RKO (cell line): ENCODE data around the gene MAP3K12.
"Not testable (repeated sequence)": the region's sequence is repeated elsewhere in the genome, so short reads cannot be mapped to it uniquely, and the experiment has no call there.

Experiments used
- DNase-seq: peaks from one replicate; pipeline ENCODE4 v3.0.0-alpha.2; 2016; ENCODE audit warnings: low spot score

MAP3K12 gene

DNA sequence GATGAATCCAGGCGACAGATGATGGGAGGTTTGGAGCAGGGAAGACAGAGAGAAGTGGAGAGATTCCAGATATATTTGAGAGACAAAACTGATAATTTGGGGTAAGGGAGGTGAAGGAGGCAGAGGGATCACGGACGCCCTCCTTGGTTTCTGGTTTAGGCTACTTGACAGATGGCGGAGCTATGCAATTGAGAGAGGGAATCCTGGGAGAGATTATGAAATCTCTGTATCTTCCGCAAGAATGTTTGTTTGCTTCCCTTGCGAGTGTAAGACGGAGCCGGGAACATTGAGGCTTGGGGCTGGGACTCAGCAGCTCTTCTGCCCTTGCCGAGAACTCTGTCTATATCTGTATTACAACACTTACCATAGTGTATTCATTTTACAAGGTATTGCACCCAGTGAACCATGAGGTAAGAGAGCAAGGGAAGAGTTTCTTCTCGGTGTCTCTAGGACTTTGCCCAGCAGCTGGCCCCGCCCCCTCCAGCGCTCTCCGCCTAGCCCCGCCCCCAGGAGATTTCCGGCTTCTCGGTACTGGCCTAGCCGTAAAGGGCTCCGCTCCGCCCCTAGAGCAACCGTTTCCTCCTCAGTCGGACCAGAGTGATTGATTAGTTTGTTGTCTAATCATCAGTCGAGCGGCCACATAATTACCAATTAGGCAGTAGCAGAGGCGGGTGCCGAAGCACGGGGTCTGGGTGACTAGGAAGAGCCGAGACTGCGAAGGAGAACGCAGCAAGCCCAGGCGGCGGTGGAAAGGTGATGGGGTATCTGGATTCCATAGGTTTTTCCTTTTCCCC, 58.0 kb downstream of the MAP3K12 start, which contains the start of gene PRR13:
Gene PRR13, plus strand, starts transcription at position 695 of the 794 bp plus-strand sequence. CDS start 981 bp downstream, outside the sequence.
- peak; percentile 100 for DNase-seq

DNA sequence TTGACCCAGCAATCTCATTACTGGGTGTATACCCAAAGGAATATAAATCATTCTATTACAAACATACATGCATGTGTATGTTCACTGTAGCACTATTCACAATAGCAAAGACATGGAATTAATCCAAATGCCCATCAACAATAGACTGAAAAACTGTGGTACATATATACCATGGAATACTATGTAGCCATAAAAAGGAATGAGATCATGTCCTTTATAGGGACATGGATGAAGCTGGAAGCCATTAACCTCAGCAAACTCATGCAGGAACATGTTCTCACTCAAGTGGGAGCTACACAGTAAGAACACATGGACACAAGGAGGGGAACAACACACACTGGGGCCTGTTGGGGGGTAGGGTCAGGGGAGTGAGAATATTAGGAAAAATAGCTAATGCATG, 59.7 kb downstream of the MAP3K12 start:
- not testable (repeated sequence) for DNase-seq

DNA sequence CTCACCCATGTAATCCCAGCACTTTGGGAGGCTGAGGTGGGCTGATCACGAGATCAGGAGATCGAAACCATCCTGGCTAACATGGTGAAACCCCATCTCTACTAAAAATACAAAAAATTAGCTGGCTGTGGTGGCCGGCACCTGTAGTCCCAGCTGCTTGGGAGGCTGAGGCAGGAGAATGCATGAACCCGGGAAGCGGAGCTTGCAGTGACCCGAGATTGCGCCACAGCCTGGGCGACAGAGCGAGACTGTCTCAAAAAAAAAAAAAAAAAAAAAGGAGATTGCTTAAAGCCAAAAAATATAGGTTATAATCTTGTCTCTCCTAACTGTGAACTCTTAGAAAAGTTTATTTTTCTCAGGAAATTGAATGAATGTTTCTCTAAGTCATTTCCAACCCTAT, 63.9 kb downstream of the MAP3K12 start:
- DNase-seq, result not testable (repeated sequence)

DNA sequence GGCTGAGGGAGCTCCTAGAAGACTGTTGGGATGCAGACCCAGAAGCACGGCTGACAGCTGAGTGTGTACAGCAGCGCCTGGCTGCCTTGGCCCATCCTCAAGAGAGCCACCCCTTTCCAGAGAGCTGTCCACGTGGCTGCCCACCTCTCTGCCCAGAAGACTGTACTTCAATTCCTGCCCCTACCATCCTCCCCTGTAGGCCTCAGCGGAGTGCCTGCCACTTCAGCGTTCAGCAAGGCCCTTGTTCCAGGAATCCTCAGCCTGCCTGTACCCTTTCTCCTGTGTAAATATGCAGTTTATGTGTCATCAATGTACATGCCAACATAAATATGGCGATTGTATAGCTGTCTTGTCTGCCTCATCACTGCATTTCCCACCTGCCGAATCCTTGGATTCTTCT, 68.1 kb downstream of the MAP3K12 start:
- DNase-seq, result no peak

DNA sequence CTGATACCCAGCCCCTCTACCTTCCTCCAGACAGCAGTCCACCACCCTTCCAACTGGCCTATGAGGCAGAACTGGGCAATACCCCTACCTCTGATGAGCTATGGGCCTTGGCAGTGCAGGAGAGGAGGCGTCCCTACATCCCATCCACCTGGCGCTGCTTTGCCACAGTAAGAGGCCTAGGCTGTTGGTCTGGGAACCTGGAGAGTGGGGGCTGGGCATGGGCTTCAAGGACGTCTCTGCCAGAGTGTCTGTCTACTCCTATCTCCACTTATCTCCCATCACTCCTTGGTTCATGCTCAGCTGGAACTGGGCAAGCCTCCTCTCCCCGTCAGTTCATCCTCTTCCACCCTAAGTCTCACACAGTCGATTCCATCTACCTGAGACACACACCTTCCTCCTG, 69.1 kb downstream of the MAP3K12 start:
- no peak for DNase-seq
